GM18907 (cell line): ENCODE results near the gene CDKN1C.

Experiments used
- ATAC-seq: cut with Tn5 transposase; IDR thresholded peaks from one replicate; pipeline ENCODE4 v1.9.1; 2021; ENCODE audit warnings: mild to moderate bottlenecking, moderate library complexity; ENCODE audit not compliant: unreplicated experiment

Gene CDKN1C

DNA sequence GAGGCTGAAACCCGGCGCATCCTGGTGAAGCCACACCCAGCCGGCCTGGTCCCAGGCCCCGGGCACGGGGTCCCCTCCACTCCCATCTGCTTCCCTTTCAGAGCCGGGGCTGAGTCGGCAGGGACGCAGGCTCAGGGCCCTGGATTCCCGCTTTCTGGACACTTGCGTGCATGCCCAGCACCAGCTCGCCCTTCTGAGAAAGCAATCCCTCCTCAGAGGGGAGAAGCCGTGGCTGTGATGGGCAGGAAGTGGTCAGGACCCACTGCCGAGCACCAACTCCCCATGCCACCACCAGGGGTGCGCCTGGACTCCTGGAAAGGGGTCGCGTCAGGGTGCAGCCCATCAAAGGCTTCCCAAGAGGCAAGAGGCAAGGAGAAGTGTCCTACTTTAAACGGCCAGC is 15.1 kb downstream of the CDKN1C start:
- no peak for ATAC-seq

DNA sequence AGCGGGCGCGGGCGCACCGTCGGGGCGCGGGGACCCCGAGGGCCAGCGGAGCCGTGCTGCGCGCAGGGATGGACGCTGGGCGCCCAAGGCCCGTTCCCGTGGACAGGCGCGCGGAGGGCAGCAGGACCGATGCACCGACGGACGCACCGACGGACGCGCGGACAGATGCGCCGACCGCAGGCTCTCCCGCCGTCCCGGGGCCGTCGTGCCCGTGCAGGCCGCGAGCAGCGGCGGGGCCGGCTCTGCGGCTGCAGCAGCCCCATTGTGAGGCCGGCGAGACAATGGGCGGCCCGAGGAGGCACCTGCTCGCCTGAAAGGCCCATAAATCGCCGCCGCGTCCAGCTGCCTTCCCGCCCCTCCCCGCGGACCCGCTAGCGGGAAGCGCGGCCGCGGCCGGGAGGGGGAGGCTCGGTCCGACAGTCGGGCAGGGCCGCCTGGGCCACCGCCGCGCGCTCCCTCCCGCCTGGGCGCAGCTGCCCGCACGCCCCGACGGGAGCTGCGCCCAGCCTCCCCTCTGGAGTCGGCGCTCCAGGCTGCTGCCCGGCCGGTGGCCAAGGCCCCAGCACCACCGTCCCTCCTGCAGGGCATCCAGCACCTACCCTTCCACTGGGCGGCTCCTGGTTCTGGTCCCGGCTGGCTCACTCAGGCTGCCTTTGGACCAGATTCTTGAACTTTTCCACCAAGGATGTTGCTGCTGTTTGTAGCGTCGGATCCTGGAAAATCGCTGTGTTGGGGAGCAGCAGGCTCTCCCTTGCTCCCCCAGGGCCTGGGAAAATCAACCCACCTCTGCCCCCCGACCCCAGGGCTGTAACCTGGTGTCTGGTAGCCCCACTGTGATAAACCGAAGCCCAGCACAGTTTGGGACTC is 15.8 kb downstream of the CDKN1C start:
- ATAC-seq: no peak

DNA sequence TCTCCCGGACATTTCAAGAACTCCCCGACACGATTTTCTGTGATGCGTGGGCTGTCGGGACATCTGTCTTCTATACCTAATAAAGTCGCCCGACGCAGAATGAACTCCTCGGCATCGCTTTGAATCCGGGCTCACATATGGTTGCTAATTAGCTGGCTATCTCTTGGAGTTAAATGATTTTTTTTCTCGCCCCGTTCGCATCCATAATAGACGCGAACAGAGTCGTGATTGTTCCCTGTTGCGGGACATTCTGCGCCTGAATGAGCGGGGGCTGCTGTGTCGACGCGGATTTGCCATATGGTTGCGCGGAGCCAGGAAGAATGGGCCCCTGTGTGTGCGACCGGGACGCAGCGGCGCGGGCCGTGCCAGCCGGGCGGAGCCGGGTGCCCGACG is 16.4 kb downstream of the CDKN1C start:
- ATAC-seq: no peak

DNA sequence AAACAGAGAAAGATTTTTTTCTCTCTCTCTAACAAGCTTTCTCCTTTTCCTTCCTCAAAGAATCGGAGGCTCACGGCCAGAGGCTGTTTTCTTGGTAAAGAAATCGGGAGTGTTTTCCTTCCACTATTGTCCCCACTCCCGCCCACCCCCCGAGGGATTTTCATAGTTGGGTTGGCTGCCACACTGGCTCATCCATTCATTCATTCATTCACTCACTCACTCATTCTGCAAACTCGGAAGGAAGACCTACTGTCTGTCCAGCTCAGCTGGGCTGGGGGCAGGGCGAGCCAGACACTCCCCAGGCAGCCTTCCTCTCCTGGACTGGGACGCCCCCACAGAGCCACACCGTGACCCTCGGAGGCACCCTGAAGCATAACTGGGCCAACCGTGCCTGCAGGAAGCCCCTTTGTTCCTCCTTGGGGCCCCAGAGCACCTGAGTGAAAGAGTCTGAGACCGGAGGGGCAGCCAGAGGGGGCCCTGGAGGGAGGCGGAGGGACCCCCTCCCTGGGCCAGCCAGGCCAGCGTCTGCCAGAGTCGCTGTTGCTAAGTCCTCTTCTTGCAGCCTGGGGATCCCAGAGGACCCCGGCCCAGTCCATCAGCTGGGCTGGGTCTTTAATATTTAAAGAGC is 17.0 kb downstream of the CDKN1C start:
- ATAC-seq: no peak

DNA sequence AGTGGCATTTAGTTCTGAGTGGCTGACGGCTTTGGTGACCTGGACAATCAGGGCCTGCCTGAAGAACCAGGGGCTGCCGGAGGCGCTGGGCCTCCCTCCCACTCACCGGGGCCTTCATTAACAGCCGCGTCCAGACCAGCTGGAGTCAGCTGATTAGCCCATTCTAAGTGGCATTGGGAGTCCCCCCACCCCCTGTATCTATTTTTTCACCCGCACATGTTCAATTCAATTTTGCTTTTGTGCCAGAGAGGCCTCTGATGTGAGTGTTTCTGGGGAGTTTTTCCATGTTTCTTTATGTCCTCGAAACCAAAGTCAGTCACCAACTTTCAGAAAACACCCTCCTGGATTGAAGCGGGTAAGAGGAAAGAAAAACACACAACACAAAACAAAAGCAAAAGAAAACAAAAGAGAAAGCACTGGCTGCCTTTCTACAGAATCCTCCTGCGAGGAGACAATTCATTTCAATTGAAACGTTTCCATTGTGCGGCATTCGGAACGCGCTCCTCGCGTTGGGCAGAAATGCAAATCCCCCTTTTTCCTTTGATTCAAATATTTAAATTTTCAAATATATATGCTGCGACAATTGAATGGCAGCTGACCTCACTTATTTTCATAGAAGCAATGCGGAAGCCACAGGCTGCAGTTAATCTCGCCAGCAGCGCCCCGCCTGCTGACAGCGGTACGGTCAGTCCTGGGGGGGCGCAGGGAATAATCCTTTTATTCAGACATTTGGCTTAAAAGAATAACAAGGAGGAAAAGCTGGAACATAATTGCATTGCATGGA is 17.7 kb downstream of the CDKN1C start:
- no peak for ATAC-seq

DNA sequence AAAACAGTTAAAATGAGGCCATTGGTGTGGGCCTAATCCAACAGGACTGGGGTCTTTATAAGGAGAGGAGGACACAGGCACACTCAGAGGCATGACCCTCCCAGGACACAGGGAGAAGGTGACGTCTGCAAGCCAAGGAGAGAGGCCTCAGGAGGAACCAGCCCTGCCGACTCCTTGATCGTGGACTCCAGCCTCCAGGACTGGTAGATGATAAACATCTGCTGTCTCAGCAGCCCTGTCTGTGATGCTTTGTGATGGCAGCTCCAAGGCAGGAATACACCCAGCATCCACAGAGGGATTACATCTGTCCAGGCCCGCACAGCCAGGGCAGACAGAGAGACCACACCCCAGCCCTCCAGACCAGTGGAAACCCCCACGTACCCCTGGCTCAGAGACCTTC is 18.4 kb downstream of the CDKN1C start:
- ATAC-seq: no peak

DNA sequence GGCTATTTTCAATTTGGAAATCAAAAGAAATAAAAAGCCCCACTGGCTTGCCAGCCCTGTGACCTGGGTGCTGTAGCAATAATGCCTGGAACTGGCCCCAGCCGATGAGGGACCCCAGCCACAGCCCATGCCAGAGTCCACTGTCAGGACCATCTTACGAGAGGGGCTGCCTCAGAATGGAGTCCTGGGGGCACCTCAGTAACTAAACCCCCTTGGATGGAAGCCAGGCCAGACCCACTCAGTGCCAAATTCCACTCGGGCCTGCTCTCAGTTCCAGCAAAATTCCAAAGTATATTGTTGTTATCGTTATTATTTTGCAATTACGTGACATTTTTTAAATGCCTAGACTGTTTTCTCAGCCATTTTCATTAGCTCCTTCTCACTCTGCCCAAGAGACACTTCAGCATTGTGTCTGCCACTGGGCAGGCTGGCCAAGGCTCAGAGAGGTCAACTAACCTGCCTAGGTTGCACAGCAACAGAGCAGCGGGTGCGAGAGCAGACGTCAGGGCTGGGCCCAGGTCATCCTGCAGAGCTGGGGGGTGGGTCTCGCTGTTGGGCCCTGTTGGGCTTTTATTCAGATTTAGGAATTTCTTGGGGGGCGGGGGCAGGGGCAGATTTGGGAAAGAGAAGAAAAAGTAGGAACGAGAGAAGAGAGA is 19.5 kb downstream of the CDKN1C start:
- ATAC-seq: no peak

DNA sequence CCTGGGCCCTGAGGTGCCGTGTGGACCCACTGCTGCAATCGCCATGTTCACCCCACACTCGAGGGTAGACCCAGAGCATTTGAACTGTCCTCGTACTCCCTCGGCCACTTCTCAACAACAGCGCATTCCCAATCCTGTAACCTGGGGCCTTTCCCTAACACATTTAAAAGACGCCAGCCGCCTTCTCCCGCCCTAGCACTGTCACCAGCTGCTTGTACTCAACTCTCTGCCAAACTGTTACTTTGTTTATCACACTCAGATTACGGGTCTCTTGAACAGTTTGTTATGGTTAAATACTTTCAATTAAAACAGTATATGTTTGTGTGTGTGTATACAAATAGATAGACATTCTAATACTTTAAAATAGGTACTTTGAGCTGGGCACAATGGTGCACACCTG is 20.7 kb downstream of the CDKN1C start:
- no peak for ATAC-seq

DNA sequence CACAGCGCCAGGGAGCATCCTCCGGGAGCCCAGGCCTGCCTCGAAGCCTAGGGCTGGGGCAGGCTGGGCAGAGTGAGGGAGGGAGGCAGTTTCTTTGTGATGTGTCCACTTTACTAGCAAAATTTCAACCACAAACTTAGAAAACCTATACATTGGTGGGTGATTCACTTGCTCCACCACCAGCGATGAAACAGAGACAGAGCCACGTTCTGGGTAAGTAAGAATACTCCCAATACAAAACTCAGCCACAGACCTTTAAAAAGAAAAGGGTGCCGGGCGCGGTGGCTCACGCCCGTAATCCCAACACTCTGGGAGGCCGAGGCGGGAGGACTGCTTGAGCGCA is 22.3 kb downstream of the CDKN1C start:
- ATAC-seq: no peak

DNA sequence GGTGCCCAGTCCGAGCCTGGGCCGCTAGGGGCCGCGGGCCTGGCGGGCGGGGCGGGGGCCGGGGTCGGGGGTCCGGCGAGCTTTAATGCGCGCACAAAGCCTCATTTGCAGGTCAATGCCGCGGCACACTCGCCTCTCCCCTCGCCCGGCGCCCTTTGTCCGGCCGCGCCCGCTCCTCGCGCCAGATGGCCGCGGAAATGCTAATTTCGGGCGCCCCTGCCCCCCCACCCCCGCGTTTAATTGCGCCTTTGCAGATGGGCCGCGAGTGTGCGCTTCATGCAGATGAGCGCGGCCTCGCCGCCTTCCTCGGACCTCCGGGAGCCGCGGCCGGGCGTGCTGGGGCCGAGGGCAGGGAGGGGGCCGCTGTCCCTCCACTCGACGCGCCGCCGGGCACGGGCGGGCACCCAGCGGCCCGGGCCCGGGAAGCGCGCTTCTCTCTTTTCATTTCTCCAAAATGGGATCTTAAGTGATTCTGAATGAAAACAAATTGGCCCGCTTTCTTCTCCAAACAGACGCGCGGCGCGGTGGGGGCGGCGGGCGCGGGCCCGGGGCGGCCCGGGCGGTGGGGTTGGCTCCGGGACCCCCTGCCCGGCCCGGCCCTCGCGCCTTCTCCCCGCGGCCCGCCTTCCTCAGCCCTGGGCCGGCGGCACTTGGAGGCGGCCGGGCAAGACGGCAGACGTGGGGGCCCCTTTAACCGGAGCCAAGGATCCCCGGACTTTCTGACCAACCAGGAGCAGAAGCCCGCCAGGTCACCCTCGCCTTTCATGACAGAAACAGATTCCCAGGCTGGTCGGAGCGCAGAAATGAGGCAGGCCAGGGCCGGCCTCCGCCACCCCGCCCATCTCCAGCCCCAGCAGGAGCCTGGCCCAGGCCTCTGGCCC is 22.9 kb downstream of the CDKN1C start:
- no peak for ATAC-seq

DNA sequence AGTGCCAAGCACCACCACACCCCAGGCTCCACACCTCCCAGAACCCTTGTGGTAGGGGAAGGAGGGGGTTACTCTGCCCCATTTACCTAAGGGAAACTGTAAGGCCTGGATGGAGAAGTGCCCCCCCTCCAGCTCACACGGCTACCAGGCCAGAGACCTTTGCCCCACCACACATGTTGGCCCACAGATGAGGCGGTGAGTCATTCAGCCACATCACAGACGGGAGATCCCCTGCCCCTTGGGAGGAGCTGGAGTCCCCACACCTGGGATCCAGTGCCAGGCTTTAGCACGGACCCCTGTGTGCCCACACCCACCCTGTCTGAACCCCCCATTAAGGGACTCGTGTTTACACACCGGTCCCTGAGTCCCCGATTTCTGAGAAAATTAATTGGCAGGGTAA is 24.9 kb downstream of the CDKN1C start:
- ATAC-seq: peak; percentile 50

DNA sequence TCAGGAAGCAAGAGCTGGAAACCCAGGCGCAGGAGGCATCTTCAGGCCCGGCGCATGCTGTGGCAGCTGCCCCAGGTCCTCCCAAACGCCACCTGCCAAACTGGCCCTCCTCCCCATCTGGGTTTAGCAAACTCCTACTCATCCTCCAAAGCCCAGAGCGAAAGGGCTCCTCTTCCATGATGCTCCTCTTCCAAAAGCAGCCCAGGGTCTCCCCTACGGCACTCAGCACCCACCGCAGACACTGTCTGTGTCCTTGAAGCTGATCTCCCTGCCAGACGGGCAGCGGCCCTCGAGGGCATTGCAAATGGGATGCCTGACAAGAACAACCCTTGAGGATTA is 25.9 kb downstream of the CDKN1C start:
- ATAC-seq: no peak

DNA sequence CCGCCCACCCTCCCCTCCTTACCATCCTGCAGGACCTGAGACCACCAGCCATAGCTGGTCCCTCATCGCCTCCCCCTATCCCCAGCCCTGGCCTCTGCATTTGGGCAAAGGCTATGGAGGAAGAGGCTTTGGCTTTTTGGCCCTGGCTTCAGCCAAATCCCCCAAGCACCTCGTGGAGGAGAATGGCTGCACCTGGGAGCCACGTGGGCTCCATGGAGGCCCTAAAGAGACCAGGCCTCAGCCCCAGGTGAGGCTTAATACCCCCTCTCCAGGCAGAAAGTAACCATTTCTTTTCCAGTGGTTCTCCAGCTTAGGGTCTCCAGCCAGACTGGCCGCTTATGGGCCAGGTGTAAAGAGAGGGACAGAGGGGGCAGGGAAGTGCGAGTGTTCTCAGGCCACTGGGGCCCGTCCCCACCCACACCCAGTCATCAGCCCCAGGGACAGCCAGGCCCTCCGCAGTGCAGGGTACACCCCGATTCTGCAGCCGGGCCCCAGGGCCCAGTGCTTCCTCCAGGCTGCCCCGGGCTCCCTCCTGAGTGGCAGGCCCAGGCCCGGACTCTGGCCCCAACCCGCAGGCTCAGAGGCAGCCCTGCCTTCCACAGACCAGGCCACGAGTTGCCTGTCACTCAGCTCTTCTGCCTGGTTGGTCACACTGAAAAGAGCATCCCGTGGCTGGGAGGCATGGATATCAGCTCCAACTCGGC is 26.4 kb downstream of the CDKN1C start:
- no peak for ATAC-seq

DNA sequence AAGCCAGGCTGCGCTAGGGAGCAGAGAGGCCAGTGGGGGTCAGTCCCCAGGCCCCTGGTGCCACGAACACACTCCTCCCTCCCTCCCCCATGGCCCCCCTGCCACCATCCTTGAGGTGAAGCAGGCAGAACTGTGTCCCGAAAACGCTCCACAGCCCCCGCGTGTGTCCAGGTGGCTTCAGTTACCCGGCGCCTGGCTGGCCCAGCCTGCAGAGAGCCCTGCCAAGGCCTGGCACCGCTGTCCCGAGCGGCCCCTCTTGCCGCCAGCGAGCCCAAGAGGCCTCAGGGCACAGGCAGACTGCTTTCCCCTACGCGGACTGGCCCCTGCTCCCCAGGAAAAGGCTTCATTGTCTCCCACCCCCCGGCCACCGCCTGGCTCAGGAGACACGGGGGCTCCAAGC is 27.7 kb downstream of the CDKN1C start:
- ATAC-seq: no peak

DNA sequence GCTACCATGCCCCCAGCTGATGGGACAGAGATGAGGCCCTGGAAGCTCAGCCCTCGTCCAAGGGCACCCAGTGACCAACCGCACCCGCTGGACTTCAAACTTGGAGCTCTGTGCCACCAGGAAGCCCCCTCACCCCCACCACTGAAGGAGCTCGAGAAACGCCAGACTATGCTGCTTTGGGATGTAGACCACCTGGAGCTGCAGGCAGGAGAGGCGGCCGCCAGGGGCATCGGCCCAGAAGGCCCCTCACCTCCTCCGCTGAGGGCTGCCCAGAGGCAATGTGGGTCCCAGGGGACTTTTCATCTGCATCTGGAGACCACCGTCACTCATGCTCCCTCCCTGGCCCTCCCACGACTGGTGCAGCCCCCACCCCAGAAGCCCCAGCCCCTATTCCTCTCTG is 28.3 kb downstream of the CDKN1C start:
- no peak for ATAC-seq

DNA sequence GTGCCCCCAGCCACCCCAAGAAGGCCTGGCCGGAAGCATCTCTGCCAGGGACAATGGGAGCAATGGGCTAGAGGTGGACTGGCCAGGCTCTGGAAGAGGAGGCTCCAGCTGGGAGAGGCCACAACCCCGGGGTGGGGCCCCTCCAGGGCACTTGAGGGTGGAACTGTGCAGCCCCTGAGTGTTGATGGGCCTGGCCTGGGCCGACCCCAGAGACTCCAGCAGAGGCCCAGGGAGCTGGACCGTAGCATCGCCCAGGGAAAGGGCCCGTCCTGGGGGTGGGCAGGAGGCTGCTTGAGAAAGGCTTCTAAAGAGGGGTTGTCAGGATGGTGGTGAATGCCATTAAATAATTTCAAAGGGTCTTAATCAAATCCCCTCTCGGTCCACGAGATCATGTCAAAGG is 30.4 kb downstream of the CDKN1C start:
- no peak for ATAC-seq

DNA sequence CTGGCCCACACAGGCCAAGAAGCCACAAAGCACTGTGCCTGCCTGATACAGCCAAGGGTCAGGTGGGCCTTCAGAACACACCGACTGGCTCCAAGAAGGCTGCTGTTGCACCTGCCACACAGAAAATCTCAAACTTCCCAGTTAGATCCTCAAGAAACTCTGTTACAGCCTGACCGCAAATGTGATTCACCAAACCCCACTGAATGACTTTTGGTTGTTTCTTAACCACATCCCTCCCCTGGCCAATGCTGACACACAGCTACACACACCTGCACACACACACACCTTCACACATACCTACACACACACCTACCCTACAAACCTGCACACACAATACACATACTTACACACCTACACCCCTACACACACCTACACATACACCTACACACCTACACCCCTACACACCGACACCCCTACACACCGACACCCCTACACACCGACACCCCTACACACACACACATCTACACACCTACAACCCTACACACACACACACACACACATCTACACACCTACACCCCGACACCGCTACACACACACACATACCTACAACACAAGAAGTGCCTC is 31.5 kb downstream of the CDKN1C start:
- ATAC-seq: no peak

DNA sequence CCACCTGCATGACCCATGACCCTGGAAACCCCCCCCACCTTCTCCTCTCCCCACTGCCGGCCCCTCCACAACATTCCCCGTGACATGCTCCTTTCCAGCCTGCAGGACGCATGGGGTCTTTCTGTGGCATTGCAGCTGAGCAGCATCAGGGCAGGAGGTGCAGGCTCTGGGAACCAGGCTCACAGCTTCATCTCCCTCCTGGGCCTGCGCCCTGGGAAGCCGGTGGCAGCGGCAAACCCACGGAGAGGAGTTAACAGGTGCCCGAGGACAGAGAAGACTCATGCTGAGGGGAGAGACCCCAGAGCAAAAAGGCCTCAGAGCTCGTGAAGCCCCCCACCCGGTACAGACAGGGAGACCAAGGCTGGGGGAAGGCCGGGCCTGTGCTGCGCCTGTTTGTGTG is 32.2 kb downstream of the CDKN1C start:
- ATAC-seq: no peak

DNA sequence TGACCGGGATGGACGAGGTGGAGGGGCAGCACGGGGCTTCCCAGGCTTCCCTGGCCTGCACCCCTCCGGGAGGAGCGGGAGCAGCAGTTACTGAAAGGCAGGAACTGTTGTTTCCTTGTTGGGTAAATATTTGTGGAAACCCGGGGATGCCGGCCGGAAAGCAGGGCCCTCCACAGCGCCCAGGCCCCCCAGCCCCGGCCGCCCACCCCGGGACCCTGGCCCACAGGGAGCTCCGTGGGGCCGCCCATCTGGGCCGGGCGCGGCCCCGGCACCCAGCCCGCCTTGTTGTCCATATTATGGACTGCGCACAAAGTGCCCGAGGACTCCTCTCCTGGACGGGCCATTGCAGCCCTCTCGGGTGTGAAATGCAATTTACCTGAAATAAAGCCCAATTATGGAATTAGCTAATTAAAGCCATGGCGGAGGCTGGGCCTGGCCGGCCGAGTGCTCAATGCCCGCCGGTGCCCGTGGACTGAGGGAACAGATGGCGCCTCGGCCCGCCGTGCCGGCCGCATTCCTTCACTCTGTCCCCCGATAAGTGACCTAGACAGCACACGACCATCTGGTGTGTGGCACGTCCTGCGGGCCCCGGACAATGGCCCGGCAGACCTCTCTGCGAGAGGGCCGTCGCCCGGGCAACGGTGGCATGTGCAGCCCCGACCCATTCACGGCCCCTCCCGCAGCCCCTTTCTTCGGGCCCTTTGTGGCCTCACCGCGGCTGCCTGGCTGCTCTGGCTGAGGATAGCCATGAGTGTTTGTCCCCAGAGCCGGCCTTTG is 35.4 kb downstream of the CDKN1C start:
- no peak for ATAC-seq
